Heart left ventricle (tissue), 16 donors: ENCODE data around the gene FAAP100. TPM values are rescaled to one million over a fixed set of nuclear protein-coding genes. Genes with fewer than 3 reads are reported as not detected.

Source experiments
- ATAC-seq, 4 donors: fragments of 200-7000 bp; cut with Tn5 transposase; one replicate each; pipeline ENCODE4 v1.9.1; 2020 to 2022; ENCODE audit warnings: moderate library complexity in 4 of 4, mild to moderate bottlenecking in 3 of 4, moderate number of reproducible peaks in 1 of 4
- DNase-seq, 5 donors: peaks; one replicate each; pipeline ENCODE4 v3.0.0-alpha.2; 2020
- H3K27ac ChIP-seq, 12 donors: fragments of 200-600 bp; sonication (generic) in 4 of 12; one replicate each; pipeline versions ENCODE4 v1.5.0 to v1.8.0; 2016 to 2022; ENCODE audit warnings: mild to moderate bottlenecking in 2 of 12
- H3K27me3 ChIP-seq, 9 donors: fragments of 200-600 bp; sonication (generic) in 2 of 9; one replicate each; pipeline versions ENCODE4 v1.5.1 to v1.8.0; 2016 to 2022; ENCODE audit warnings: mild to moderate bottlenecking in 3 of 9
- H3K36me3 ChIP-seq, 9 donors: fragments of 200-600 bp; sonication (generic) in 2 of 9; one replicate each; pipeline versions ENCODE4 v1.5.0 to v1.8.0; 2018 to 2022; ENCODE audit warnings: mild to moderate bottlenecking in 2 of 9
- H3K4me1 ChIP-seq, 12 donors: fragments of 200-600 bp; sonication (generic) in 4 of 12; one replicate each; pipeline versions ENCODE4 v1.5.0 to v1.8.0; 2016 to 2022; ENCODE audit warnings: mild to moderate bottlenecking in 3 of 12
- H3K4me3 ChIP-seq, 12 donors: fragments of 200-600 bp; sonication (generic) in 4 of 12; one replicate each; pipeline versions ENCODE4 v1.5.0 to v1.8.0; 2017 to 2022; ENCODE audit warnings: mild to moderate bottlenecking in 9 of 12, moderate library complexity in 4 of 12
- H3K9me3 ChIP-seq, 12 donors: fragments of 200-600 bp; sonication (generic) in 4 of 12; one replicate each; pipeline versions ENCODE4 v1.5.0 to v1.8.0; 2016 to 2022; ENCODE audit warnings: mild to moderate bottlenecking in 1 of 12
- POLR2A ChIP-seq, 2 donors: fragments of 450-650 bp; IDR thresholded peaks; one replicate each; pipeline ENCODE4 v1.6.1; 2017; ENCODE audit warnings: antibody characterized with exemption in 2 of 2, mild to moderate bottlenecking in 2 of 2, moderate library complexity in 2 of 2
- WGBS, 4 donors: extraction: QIAGEN DNeasy Blood & Tissue Kit in 2 of 4; methylation state at CpG; one replicate each; pipeline versions ENCODE4 v1.1.5 to v1.1.7; 2013 to 2018; 5-methylcytosine and 5-hydroxymethylcytosine counted together
- intact Hi-C, 10 donors: fragments of 100-400 bp; cut with DNase I; formaldehyde crosslinking; loops; one replicate each; pipeline versions ENCODE4 v1.11.1 to v1.14.2; 2022
- polyA plus RNA-seq, 2 donors: library from polyadenylated mRNA; stranded (reverse); fragments of 200-250 nt; gene quantifications; one replicate each; pipeline ENCODE4 v1.2.3, GENCODE V29; 2013
- total RNA-seq, 9 donors: library from RNA; depleted of rRNA in 2 of 9; stranded (reverse); fragments of >200 nt in 2 of 9; fragmentation: NEBNext Ultra II Directional in 3 of 9; extraction: Animal tissue kit (Norgen Biotek cat#: 25700) in 3 of 9; gene quantifications; one replicate each; pipeline versions ENCODE4 v1.1.0 to v1.2.4, GENCODE V29; 2016 to 2023
- TF ChIP-seq, protein P1 (sequence below), 12 donors: fragments of 200-600 bp; sonication (generic) in 4 of 12; IDR thresholded peaks; one replicate each; pipeline versions ENCODE4 v1.5.0 to v1.8.0; 2018 to 2022; ENCODE audit warnings: antibody characterized with exemption in 12 of 12, mild to moderate bottlenecking in 5 of 12
- donor health status: ischemic (EF 13 %, LVEDD 7.1; RV severe dilation, severe dysfunction).
- donor health status: healthy with polysubstance abuse.
- donor health status: DM: no; HTN: yes; CAD: no.
- donor health status: DM: no; HTN: no; CAD: no.
- donor health status: ischemic (EF 25% LVEDD 6.9; RV normal size, moderate dysfunction).
- donor health status: ischemic (EF 25% LVEDD 5.7; RV mildly dilated, moderate dysfunction).
- donor health status: healthy.
- donor health status: DM: yes; HTN: yes; CAD: no.
- donor health status: ischemic (EF 35%, LVEDD 5.7; RV mildly dilated, moderate dysfunction).
- donor health status: nonischemic (EF 11% LVEDD 7.7; RV severe dilation, severe dysfunction).
- donor health status: DM: yes; HTN: yes; CAD: no.
- donor health status: PGD.
- donor health status: ischemic (EF 29% LVEDD 5.4; RV normal size, mild dysfunction).
- donor health status: nonischemic (EF 23%, LVEDD 6.1; RV moderate dilation, normal function).

Gene FAAP100
- total and polyA plus RNA-seq, 11 donors = 10.1 to 21.6 (median 16.6) TPM

DNA sequence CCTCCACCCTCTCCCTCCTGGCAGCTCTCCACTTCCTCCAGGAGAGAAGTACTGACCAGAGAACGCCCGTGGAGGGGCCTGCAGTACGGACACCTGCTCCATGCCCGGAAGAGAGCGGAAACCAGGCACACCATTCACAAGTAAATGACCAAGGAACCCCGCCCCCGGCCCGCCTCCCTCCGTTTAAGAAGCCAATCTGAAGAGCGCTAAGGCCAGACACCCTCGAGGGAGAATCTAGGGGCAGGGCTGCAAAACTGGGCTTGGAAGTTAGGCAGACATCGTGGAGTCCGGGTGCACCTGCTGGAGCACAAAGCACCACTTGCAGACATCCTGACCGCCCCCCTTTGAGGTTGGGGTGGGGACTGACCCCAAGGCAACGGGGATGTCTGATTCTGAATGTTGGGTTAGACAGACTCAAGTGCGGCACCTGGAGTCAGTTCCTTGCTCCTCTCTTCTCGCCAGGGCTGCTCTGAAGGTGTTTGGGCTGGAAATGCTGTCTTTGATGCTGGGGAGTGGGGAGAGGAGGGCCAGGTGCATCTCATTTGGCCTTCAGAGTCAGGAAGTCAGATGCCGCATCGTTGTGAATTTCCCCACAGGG, 964 bp upstream of the FAAP100 start:
- H3K9me3 ChIP-seq = no peaks in the 10 kb centered on the region
- H3K36me3 ChIP-seq = peaks cover 0 to 44% (median 31%) of the 10 kb centered on the region in 9 donors
- peak overlapping the region; percentile 77 to 95 (median 90) for H3K27ac ChIP-seq
- H3K4me1 ChIP-seq = peaks cover 0 to 65% (median 39%) of the 10 kb centered on the region in 12 donors
- WGBS, 4 donors = 3 to 9% (median 6%) methylated on average over 18 to 19 of the region's 19 CpGs
- no peaks in the 10 kb centered on the region for H3K27me3 ChIP-seq
- ATAC-seq (peak; percentile 14 to 62 (median 44)), DNase-seq (peak; percentile 65 to 78 (median 71))
- intact Hi-C loops = loop anchor here in 5 of 10 donors (5.0 kb wide), 4 partner anchors 36 to 66 kb away; partner anchors contain the start of gene ACTG1 (in 1 of the 5)
- H3K4me3 ChIP-seq = peak overlapping the region; percentile 82 to 100 (median 92)
- no peak for TF ChIP-seq POLR2A (IDR thresholded peaks at IDR 0.05)
- TF ChIP-seq, protein P1, sequence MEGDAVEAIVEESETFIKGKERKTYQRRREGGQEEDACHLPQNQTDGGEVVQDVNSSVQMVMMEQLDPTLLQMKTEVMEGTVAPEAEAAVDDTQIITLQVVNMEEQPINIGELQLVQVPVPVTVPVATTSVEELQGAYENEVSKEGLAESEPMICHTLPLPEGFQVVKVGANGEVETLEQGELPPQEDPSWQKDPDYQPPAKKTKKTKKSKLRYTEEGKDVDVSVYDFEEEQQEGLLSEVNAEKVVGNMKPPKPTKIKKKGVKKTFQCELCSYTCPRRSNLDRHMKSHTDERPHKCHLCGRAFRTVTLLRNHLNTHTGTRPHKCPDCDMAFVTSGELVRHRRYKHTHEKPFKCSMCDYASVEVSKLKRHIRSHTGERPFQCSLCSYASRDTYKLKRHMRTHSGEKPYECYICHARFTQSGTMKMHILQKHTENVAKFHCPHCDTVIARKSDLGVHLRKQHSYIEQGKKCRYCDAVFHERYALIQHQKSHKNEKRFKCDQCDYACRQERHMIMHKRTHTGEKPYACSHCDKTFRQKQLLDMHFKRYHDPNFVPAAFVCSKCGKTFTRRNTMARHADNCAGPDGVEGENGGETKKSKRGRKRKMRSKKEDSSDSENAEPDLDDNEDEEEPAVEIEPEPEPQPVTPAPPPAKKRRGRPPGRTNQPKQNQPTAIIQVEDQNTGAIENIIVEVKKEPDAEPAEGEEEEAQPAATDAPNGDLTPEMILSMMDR (IDR thresholded peaks at IDR 0.05) = peak in 1 of 12 donors; percentile 11

- no peak for TF ChIP-seq POLR2A (IDR thresholded peaks at IDR 0.05)
- TF ChIP-seq, protein P1 (IDR thresholded peaks at IDR 0.05) = peak in 1 of 12 donors; percentile 6
- H3K4me1 ChIP-seq = peaks cover 0 to 50% (median 28%) of the 10 kb centered on the region in 12 donors
- ATAC-seq (peak in 1 of 4 donors; percentile 0), DNase-seq (peak in 2 of 5 donors; percentile 30 to 67)
- H3K27me3 ChIP-seq = no peaks in the 10 kb centered on the region
- intact Hi-C loops = loop anchor here in 6 of 10 donors (2.0 to 5.0 kb wide), 5 partner anchors 29 to 64 kb away; partner anchors contain the start of gene ACTG1 (in 1 of the 6)
- H3K9me3 ChIP-seq = no peaks in the 10 kb centered on the region
- peaks cover 0 to 44% (median 32%) of the 10 kb centered on the region in 9 donors for H3K36me3 ChIP-seq
- peak overlapping the region; percentile 82 to 100 (median 92) for H3K4me3 ChIP-seq
- 0 to 2% (median 1%) methylated on average over 26 to 69 of the region's 69 CpGs for WGBS, 4 donors
- peak overlapping the region; percentile 77 to 95 (median 90) for H3K27ac ChIP-seq
These were observed 502 bp downstream of the FAAP100 start for GRCh38 chr17:81551458-81552243.

GRCh38 chr17:81550830-81551457, 1.2 kb downstream of the FAAP100 start:
- intact Hi-C loops = loop anchor here in 6 of 10 donors (2.0 to 5.0 kb wide), 5 partner anchors 28 to 64 kb away; partner anchors contain the start of gene ACTG1 (in 1 of the 6)
- H3K27ac ChIP-seq = peak overlapping the region in 3 of 12 donors; percentile 86 to 93 (median 91)
- H3K27me3 ChIP-seq = no peaks in the 10 kb centered on the region
- TF ChIP-seq, protein P1 (IDR thresholded peaks at IDR 0.05) = no peak
- no peak for TF ChIP-seq POLR2A (IDR thresholded peaks at IDR 0.05)
- H3K9me3 ChIP-seq = no peaks in the 10 kb centered on the region
- H3K36me3 ChIP-seq = peaks cover 0 to 46% (median 37%) of the 10 kb centered on the region in 9 donors
- peak overlapping the region in 11 of 12 donors; percentile 82 to 100 (median 93) for H3K4me3 ChIP-seq
- peaks cover 0 to 43% (median 24%) of the 10 kb centered on the region in 12 donors for H3K4me1 ChIP-seq
- DNase-seq (peak in 2 of 5 donors; percentile 25 to 60), ATAC-seq (no peak)
- 80 to 93% (median 85%) methylated on average over 16 to 27 of the region's 27 CpGs for WGBS, 4 donors
